Smooth muscle cell (in vitro differentiated cells): ENCODE measurements around the gene FN3KRP. TPM values are rescaled to one million over a fixed set of nuclear protein-coding genes. Genes with fewer than 3 reads are reported as not detected.

ENCODE experiments used
- DNase-seq: peaks from one replicate; lab custom pipeline; 2025; ENCODE audit not compliant: unreplicated experiment; lab: John Stamatoyannopoulos, UW
- H2AFZ ChIP-seq: fragments of 200-600 bp; sonication (generic); 2 replicates; pipeline ENCODE4 v1.6.0; 2016; ENCODE audit warnings: antibody characterized with exemption, low read depth, mild to moderate bottlenecking
- H3F3A ChIP-seq: fragments of 200-600 bp; sonication (generic); 2 replicates; pipeline ENCODE4 v1.6.0; 2017; ENCODE audit warnings: antibody characterized with exemption, low read depth
- H3K27ac ChIP-seq: fragments of 200-600 bp; sonication (generic); 2 replicates; pipeline ENCODE4 v1.5.1; 2016; ENCODE audit warnings: low read depth, mild to moderate bottlenecking
- H3K27me3 ChIP-seq: fragments of 200-600 bp; sonication (generic); 2 replicates; pipeline ENCODE4 v1.6.1; 2016; ENCODE audit warnings: low read depth, mild to moderate bottlenecking
- H3K36me3 ChIP-seq: fragments of 200-600 bp; sonication (generic); 2 replicates; pipeline ENCODE4 v1.5.1; 2016; ENCODE audit warnings: low read depth
- H3K4me1 ChIP-seq: fragments of 200-600 bp; sonication (generic); 2 replicates; pipeline ENCODE4 v1.5.1; 2016; ENCODE audit warnings: low read depth
- H3K4me2 ChIP-seq: fragments of 200-600 bp; sonication (generic); 2 replicates; pipeline ENCODE4 v1.6.0; 2016; ENCODE audit warnings: mild to moderate bottlenecking
- H3K4me3 ChIP-seq: fragments of 200-600 bp; sonication (generic); 2 replicates; pipeline ENCODE4 v1.5.1; 2016; ENCODE audit warnings: mild to moderate bottlenecking
- H3K79me2 ChIP-seq: fragments of 200-600 bp; sonication (generic); 2 replicates; pipeline ENCODE4 v1.6.0; 2016; ENCODE audit warnings: low read depth, mild to moderate bottlenecking
- H3K9ac ChIP-seq: fragments of 200-600 bp; sonication (generic); 2 replicates; pipeline ENCODE4 v1.6.0; 2016; ENCODE audit warnings: low read depth
- H3K9me3 ChIP-seq: fragments of 200-600 bp; sonication (generic); replicated peaks from 2 replicates; pipeline ENCODE4 v1.5.1; 2016; ENCODE audit warnings: low read depth
- H4K20me1 ChIP-seq: fragments of 200-600 bp; sonication (generic); 2 replicates; pipeline ENCODE4 v1.6.0; 2016; ENCODE audit warnings: low read depth
- WGBS: methylation state at CpG from one replicate; pipeline ENCODE4 v1.1.7; 2016; ENCODE audit warnings: low lambda C conversion rate; 5-methylcytosine and 5-hydroxymethylcytosine counted together
- polyA plus RNA-seq: library from polyadenylated mRNA; unstranded; fragments of >200 nt; fragmentation: Nextera tagmentation; extraction: Ambion mirVana; gene quantifications from 2 replicates; pipeline ENCODE4 v1.2.1, GENCODE V29; 2016
- total RNA-seq: library from RNA; depleted of rRNA; stranded (reverse); fragments of >200 nt; gene quantifications from 2 replicates; pipeline ENCODE4 v1.2.3, GENCODE V29; 2014
- TF ChIP-seq, protein P1 (sequence below): fragments of 200-600 bp; sonication (generic); IDR thresholded peaks from 2 replicates; pipeline ENCODE4 v1.5.1; 2017; ENCODE audit warnings: borderline replicate concordance, mild to moderate bottlenecking, antibody characterized with exemption; ENCODE audit not compliant: insufficient read depth, poor library complexity, severe bottlenecking

Gene FN3KRP
- total and polyA plus RNA-seq, 2 experiments from 2014 or later, result 12.8 to 26.9 TPM

DNA sequence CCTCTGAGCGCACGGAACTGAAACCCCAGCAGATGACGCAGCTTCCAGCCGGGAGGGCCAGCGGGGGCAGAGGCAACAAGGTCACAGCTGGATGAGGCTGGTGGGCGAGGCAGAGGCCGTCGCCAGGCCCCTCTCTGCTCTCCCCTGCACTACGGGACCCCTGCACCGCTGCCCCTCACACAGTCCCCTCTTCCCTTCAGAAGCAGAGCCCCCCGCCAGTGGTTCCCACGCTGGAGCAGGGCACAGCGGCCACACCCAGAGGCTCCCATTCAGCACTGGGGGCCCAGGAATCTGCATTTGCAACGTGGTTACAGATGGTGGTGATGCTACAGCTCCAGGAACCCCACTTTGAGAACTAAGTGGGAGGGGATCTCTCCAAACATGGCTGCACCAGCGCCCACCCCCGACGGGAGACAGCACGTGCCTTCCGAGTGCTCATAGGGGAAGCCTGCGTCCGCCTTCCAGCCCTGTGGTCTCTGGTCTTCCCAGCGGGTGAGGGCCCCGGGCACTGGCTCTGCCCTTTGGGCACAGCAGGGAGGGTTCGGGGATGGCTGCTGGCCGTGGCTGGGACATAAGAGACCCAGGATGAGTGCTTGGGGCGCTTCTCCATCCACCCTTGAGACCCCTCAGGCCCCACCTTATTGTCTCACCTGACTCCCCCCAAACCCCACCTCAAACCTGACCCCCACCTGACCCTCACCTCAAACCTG is 13.3 kb upstream of the FN3KRP start:
- Histone ChIP-seq H3K27ac (no peak overlapping the region), H2AFZ (no peak overlapping the region)
- 87% methylated on average over 25 of the region's 26 CpGs for WGBS

DNA sequence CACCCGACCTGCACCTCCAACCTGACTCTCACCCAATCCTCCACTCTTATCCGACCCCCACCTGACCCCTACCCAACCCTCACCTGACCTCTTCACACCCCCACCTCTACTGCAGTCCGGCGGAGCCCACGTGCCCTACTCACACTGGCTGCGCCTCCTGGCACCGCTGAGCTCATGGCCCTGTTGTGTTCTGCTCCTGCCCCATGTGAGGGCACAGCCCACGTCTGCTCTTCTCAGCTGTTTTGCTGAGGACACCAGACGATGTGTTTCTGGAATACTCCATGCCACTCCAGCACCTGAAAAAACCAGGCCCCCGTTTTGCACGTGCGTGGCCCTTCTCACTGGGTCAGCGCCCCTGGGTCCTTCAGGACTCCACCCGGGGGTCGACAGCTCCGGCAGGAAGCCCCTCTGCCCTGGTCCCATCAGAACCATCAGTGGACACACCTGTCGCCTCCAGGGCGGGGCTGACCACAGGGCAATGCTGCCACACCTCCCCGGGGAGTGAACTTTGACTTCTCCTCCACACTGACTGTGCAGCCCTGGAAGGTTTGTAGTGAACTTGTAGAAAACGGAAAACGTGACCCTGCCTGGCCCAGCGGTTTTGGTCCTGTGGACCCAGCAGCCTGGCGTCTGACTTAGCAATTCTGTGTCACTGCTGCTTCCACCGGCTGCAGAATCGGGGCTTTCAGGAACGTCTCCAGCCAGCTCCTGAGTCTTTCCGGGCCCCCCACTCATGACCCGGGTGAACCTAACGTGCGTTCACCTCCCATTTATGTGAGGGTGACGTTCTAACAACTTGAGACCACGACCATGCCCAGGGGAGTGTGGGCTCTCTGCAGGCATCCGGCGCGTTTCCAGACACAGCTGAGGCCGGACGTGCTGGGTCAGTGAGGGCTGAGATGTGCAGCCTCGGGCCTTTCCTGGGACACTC is 12.3 kb upstream of the FN3KRP start:
- H3K4me1 ChIP-seq, result no peaks in the 10 kb centered on the region
- H3K9me3 ChIP-seq, result no peaks in the 10 kb centered on the region
- no peak overlapping the region for H3K4me2 ChIP-seq
- no peak for DNase-seq
- no peaks in the 10 kb centered on the region for H3K36me3 ChIP-seq
- TF ChIP-seq, protein P1, sequence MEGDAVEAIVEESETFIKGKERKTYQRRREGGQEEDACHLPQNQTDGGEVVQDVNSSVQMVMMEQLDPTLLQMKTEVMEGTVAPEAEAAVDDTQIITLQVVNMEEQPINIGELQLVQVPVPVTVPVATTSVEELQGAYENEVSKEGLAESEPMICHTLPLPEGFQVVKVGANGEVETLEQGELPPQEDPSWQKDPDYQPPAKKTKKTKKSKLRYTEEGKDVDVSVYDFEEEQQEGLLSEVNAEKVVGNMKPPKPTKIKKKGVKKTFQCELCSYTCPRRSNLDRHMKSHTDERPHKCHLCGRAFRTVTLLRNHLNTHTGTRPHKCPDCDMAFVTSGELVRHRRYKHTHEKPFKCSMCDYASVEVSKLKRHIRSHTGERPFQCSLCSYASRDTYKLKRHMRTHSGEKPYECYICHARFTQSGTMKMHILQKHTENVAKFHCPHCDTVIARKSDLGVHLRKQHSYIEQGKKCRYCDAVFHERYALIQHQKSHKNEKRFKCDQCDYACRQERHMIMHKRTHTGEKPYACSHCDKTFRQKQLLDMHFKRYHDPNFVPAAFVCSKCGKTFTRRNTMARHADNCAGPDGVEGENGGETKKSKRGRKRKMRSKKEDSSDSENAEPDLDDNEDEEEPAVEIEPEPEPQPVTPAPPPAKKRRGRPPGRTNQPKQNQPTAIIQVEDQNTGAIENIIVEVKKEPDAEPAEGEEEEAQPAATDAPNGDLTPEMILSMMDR, result no peak
- H3K9ac ChIP-seq, result no peak overlapping the region
- H3K79me2 ChIP-seq, result no peaks in the 10 kb centered on the region
- no peak overlapping the region for H3K27ac ChIP-seq
- WGBS, result 88% methylated on average over 36 of the region's 38 CpGs
- H4K20me1 ChIP-seq, result no peaks in the 10 kb centered on the region
- H3K27me3 ChIP-seq, result no peaks in the 10 kb centered on the region
- H3F3A ChIP-seq, result no peaks in the 10 kb centered on the region
- H3K4me3 ChIP-seq, result no peak overlapping the region
- no peak overlapping the region for H2AFZ ChIP-seq

More for the DNA sequence above, 13.3 kb upstream of the FN3KRP start:
- H3K4me3 ChIP-seq, result no peak overlapping the region
- H3K36me3 ChIP-seq, result no peaks in the 10 kb centered on the region
- no peaks in the 10 kb centered on the region for H3K9me3 ChIP-seq
- H3K79me2 ChIP-seq, result no peaks in the 10 kb centered on the region
- no peak overlapping the region for H3K9ac ChIP-seq
- no peaks in the 10 kb centered on the region for H4K20me1 ChIP-seq
- no peak overlapping the region for H3K4me2 ChIP-seq
- no peaks in the 10 kb centered on the region for H3F3A ChIP-seq
- TF ChIP-seq, protein P1, result no peak
- DNase-seq, result no peak
- H3K27me3 ChIP-seq, result no peaks in the 10 kb centered on the region
- H3K4me1 ChIP-seq, result no peaks in the 10 kb centered on the region

DNA sequence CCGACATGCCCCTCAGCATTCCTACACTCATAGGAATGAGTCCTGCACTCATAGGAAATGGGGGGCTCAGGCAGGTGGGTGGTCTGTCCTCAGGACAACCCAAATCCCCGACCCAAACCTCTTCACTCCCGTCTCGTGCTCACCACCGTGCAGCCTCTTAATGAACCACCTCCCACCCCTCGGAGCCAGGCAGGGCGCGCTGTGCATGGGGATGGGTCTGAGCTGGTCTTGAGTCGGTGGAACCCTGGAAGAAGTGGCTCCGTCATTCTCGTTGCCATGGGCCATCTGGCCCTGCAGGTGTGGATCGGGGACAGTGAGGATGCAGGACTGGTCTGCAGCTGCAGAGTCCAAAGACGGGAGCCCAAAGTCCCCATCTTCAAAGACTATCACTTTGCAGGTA is 11.6 kb upstream of the FN3KRP start:
- Histone ChIP-seq H3K36me3 (no peaks in the 10 kb centered on the region), H3K4me2 (no peak overlapping the region), H2AFZ (no peak overlapping the region), H3F3A (no peaks in the 10 kb centered on the region), H3K4me3 (no peak overlapping the region), H3K27ac (no peak overlapping the region), H3K27me3 (no peaks in the 10 kb centered on the region), H3K9ac (no peak overlapping the region), H3K4me1 (no peaks in the 10 kb centered on the region), H3K9me3 (no peaks in the 10 kb centered on the region), H3K79me2 (no peaks in the 10 kb centered on the region), H4K20me1 (no peaks in the 10 kb centered on the region)
- DNase-seq, result no peak
- 85% methylated on average over 13 of the region's 13 CpGs for WGBS
- TF ChIP-seq, protein P1, result no peak
